Tibial nerve (tissue), 4 donors: ENCODE data around the gene MCC. TPM values are rescaled to one million over a fixed set of nuclear protein-coding genes. Genes with fewer than 3 reads are reported as not detected.

Experiments
- DNase-seq, 2 donors: peaks; one replicate each; pipeline ENCODE4 v3.0.0-alpha.2; 2019; ENCODE audit warnings: low spot score in 2 of 2
- H3K27ac ChIP-seq, 4 donors: fragments of 200-600 bp; sonication (generic) in 3 of 4; one replicate each; pipeline ENCODE4 v1.5.1; 2017 to 2019; ENCODE audit warnings: mild to moderate bottlenecking in 1 of 4
- H3K27me3 ChIP-seq, 2 donors: fragments of 200-600 bp; sonication (generic) in 1 of 2; one replicate each; pipeline versions ENCODE4 v1.5.1 to v1.6.0; 2017 to 2019
- H3K36me3 ChIP-seq, 3 donors: fragments of 200-600 bp; sonication (generic); one replicate each; pipeline ENCODE4 v1.5.1; 2018 to 2019
- H3K4me1 ChIP-seq, 4 donors: fragments of 200-600 bp; sonication (generic) in 3 of 4; one replicate each; pipeline ENCODE4 v1.5.1; 2017 to 2019
- H3K4me3 ChIP-seq, 4 donors: fragments of 200-600 bp; sonication (generic) in 3 of 4; one replicate each; pipeline ENCODE4 v1.5.1; 2017 to 2019; ENCODE audit warnings: mild to moderate bottlenecking in 1 of 4, moderate library complexity in 1 of 4
- H3K9me3 ChIP-seq, 4 donors: fragments of 200-600 bp; sonication (generic) in 3 of 4; one replicate each; pipeline ENCODE4 v1.5.1; 2017 to 2019
- EP300 ChIP-seq, 2 donors: sonication (generic); formaldehyde crosslinking; IDR thresholded peaks; one replicate each; pipeline ENCODE4 v1.6.1; 2017; ENCODE audit warnings: antibody characterized with exemption in 2 of 2, mild to moderate bottlenecking in 1 of 2
- POLR2A ChIP-seq, 2 donors: fragments of 450-650 bp; IDR thresholded peaks; one replicate each; pipeline ENCODE4 v1.6.1; 2017; ENCODE audit warnings: antibody characterized with exemption in 2 of 2, mild to moderate bottlenecking in 2 of 2, moderate library complexity in 2 of 2
- WGBS, 2 donors: methylation state at CpG; one replicate each; pipeline ENCODE4 v1.1.5; 2018; 5-methylcytosine and 5-hydroxymethylcytosine counted together
- total RNA-seq, 4 donors: library from RNA; depleted of rRNA; stranded (reverse); fragments of >200 nt; gene quantifications; one replicate each; pipeline ENCODE4 v1.1.0, GENCODE V29; 2016
- TF ChIP-seq, protein P1 (sequence below), 5 experiments: fragments of 200-600 bp in 3 of 5; fragments of 450-650 bp in 2 of 5; sonication (generic) in 3 of 5; IDR thresholded peaks; one replicate each; pipeline ENCODE4 v1.5.1; 2016 to 2019; ENCODE audit warnings: antibody characterized with exemption in 5 of 5, mild to moderate bottlenecking in 3 of 5, moderate library complexity in 2 of 5

MCC gene
- total RNA-seq, 4 donors from 2014 or later = 55.5 to 122 (median 80.9) TPM

DNA sequence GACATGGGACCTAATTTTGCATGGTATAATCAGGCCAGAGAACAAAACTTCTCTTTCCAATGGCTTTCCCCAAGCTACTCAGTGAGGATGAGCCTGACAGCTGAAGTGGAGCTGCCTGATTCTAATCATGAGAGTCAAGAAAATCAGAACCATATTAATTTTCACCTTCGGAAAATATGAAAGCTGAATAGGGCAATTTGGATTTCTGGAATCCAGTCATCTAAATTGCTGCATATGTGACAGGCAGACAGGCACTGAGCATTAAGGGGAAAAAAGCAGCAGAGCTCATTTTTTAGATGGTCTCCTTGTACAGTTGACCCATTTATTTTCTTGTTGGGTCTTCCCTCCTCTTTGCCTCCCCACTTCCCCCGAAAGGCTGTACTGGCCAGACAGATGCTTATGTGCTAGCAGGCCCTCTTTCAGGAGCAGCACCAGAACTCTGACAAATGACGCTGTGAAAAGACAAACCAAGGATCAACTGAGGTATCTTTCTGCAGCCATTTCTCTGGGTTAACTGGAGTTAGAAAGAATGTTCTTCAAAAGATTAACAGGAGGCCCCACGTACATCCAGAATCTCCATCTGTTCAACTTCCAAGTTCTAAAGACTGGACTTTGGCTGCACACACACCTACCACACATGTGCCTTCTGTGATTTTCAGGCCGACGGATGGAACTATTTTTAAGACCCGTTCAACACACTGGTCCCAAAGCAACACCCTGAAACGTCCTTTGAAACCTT lies 336.4 kb downstream of the MCC start:
- H3K4me1 ChIP-seq = peaks cover 0 to 13% (median 0%) of the 10 kb centered on the region in 4 donors
- 88 to 89% methylated on average over 8 of the region's 8 CpGs for WGBS, 2 donors
- H3K27ac ChIP-seq = no peak overlapping the region

DNA sequence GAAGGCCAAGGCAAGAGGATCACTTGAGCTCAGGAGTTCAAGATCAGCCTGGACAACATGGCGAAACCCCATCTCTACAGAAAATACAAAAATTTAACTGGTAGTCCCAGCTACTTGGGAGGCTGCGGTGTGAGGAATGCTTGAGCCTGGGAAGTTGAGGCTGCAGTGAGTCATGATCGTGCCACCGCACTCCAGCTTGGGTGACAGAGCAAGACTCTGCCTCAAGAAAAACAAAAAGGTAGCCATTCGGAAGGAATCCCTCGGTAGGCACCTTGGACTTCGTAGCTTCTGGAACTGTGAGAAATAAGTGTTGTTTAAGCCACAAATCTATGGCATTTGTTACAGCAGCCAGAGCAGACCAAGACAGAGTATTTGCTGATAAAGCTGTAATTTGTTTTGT lies 337.4 kb downstream of the MCC start:
- H3K36me3 ChIP-seq = no peaks in the 10 kb centered on the region
- peaks cover 0 to 13% (median 0%) of the 10 kb centered on the region in 4 donors for H3K4me1 ChIP-seq
- H3K27me3 ChIP-seq = no peaks in the 10 kb centered on the region
- peak overlapping the region in 2 of 4 donors; percentile 1 to 46 for H3K27ac ChIP-seq
- no peak overlapping the region for H3K4me3 ChIP-seq
- H3K9me3 ChIP-seq = peaks cover 0 to under 1% (median 0%) of the 10 kb centered on the region in 4 donors
- TF ChIP-seq EP300 (IDR thresholded peaks at IDR 0.05) (no peak), POLR2A (IDR thresholded peaks at IDR 0.05) (no peak)
- TF ChIP-seq, protein P1, sequence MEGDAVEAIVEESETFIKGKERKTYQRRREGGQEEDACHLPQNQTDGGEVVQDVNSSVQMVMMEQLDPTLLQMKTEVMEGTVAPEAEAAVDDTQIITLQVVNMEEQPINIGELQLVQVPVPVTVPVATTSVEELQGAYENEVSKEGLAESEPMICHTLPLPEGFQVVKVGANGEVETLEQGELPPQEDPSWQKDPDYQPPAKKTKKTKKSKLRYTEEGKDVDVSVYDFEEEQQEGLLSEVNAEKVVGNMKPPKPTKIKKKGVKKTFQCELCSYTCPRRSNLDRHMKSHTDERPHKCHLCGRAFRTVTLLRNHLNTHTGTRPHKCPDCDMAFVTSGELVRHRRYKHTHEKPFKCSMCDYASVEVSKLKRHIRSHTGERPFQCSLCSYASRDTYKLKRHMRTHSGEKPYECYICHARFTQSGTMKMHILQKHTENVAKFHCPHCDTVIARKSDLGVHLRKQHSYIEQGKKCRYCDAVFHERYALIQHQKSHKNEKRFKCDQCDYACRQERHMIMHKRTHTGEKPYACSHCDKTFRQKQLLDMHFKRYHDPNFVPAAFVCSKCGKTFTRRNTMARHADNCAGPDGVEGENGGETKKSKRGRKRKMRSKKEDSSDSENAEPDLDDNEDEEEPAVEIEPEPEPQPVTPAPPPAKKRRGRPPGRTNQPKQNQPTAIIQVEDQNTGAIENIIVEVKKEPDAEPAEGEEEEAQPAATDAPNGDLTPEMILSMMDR (IDR thresholded peaks at IDR 0.05) = no peak
- DNase-seq = no peak
- WGBS, 2 donors = 89 to 93% methylated on average over 7 of the region's 7 CpGs

More for the DNA sequence above, 336.4 kb downstream of the MCC start:
- TF ChIP-seq EP300 (IDR thresholded peaks at IDR 0.05) = no peak
- no peak for TF ChIP-seq POLR2A (IDR thresholded peaks at IDR 0.05)
- TF ChIP-seq, protein P1 (IDR thresholded peaks at IDR 0.05) = no peak
- DNase-seq = no peak
- Histone ChIP-seq H3K36me3 (no peaks in the 10 kb centered on the region), H3K4me3 (no peak overlapping the region), H3K9me3 (peaks cover 0 to 5% (median 0%) of the 10 kb centered on the region in 4 donors), H3K27me3 (no peaks in the 10 kb centered on the region)

DNA sequence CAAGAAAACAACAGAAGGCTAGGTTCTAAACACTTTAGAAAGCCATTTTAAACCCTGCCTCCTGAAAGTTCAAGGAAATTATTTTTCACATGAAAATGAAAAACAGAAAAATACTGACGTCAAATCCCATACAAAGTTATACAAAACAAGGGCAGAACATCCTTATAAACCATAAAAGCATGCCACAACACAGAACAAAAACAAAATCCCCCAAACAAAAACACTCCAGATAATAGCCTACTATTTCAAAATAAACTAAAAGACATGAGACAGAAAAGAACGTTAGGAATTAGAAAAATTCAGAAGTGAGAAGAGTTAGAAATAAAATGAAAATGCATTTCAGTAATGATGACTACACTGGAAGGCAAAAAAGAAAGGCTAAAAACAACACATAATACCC lies 338.0 kb downstream of the MCC start:
- Histone ChIP-seq H3K9me3 (no peaks in the 10 kb centered on the region), H3K27me3 (no peaks in the 10 kb centered on the region), H3K4me3 (no peak overlapping the region), H3K36me3 (no peaks in the 10 kb centered on the region), H3K27ac (peak overlapping the region in 2 of 4 donors; percentile 46 to 52), H3K4me1 (peaks cover 0 to 13% (median 0%) of the 10 kb centered on the region in 4 donors)
- TF ChIP-seq EP300 (IDR thresholded peaks at IDR 0.05) (no peak), POLR2A (IDR thresholded peaks at IDR 0.05) (no peak)
- TF ChIP-seq, protein P1 (IDR thresholded peaks at IDR 0.05) = no peak
- WGBS, 2 donors = 11 to 32% methylated on average over 2 of the region's 2 CpGs
- no peak for DNase-seq

DNA sequence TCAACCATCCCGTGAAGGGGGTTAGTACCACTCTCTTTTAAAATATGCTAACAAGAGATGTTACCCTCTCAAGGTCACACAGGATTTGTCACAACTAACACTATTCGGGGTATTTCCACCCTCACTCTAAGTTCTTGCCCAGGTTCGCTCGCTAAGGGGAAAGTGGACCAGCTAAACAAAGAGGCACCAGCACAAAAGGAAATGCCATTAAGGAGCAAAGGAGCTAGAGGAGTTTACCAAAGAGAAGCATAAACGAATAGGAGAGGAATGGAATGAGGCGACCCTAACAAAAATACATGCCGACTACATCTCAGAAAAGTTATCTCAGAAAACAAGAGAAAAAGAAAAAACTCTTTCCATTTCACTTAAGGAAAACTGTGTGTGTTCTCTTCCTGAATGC lies 340.7 kb downstream of the MCC start:
- TF ChIP-seq, protein P1 (IDR thresholded peaks at IDR 0.05) = no peak
- TF ChIP-seq EP300 (IDR thresholded peaks at IDR 0.05) (no peak), POLR2A (IDR thresholded peaks at IDR 0.05) (no peak)
- Histone ChIP-seq H3K9me3 (no peaks in the 10 kb centered on the region), H3K36me3 (no peaks in the 10 kb centered on the region), H3K27ac (no peak overlapping the region), H3K4me1 (peaks cover 0 to 13% (median 0%) of the 10 kb centered on the region in 4 donors), H3K4me3 (no peak overlapping the region), H3K27me3 (no peaks in the 10 kb centered on the region)
- DNase-seq = no peak
- 87% methylated on average over 7 of the region's 7 CpGs for WGBS, 2 donors

DNA sequence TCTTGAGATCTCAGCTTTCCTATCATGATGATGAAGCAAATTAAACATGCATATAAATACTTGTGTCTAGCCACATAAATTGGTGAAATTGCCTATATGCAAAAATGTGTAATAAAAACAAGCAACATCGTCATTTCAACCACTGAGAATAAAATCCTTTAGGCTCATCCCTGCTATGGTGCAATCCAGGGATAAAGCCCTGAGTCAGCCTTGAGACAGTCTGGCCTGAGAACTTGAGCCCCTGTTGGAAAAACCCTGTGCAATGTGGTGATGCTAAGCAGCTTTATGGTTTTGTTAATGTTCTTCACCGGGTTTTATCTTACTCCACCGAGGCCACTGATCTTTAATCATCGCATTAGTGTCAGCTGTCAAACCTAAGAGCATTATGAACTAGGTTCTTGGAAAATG lies 341.1 kb downstream of the MCC start:
- Histone ChIP-seq H3K4me3 (no peak overlapping the region), H3K36me3 (no peaks in the 10 kb centered on the region), H3K9me3 (no peaks in the 10 kb centered on the region), H3K4me1 (peaks cover 0 to 14% (median 0%) of the 10 kb centered on the region in 4 donors), H3K27ac (no peak overlapping the region), H3K27me3 (no peaks in the 10 kb centered on the region)
- WGBS, 2 donors = 56 to 62% methylated on average over 4 of the region's 4 CpGs
- DNase-seq = no peak
- TF ChIP-seq EP300 (IDR thresholded peaks at IDR 0.05) = no peak
- TF ChIP-seq, protein P1 (IDR thresholded peaks at IDR 0.05) = no peak
- TF ChIP-seq POLR2A (IDR thresholded peaks at IDR 0.05) = no peak
